ENCODE results near the gene ANTKMT.

- no peak for TF ChIP-seq CTCF (IDR thresholded peaks at IDR 0.05; ENCODE audit: poor library complexity, severe bottlenecking)
- no peak for TF ChIP-seq TAF1 (IDR thresholded peaks at IDR 0.05; ENCODE audit: low read depth)
- TF ChIP-seq RAD21 (conservative IDR thresholded peaks at IDR 0.05): no peak
Observed at GRCh38 chr16:766820-767640, 46.1 kb downstream of the ANTKMT start.
